D721Med (cell line): Measurements from ENCODE around the gene MFN2.

Experiments
- DNase-seq: peaks from one replicate; pipeline ENCODE4 v3.0.0; 2011; ENCODE audit warnings: low spot score; ENCODE audit not compliant: insufficient read length
- FAIRE-seq: peaks from 2 replicates; lab custom pipeline; 2011; peaks lifted over from hg19 to GRCh38; lab: Jason Lieb, UNC
- CTCF ChIP-seq: IDR thresholded peaks from 2 replicates; pipeline ENCODE4 v1.5.1; 2012; ENCODE audit warnings: mild to moderate bottlenecking, control low read depth; ENCODE audit not compliant: insufficient read depth; ENCODE audit errors: missing control alignments

Gene MFN2

GRCh38 chr1:11999236-11999635, 19.0 kb downstream of the MFN2 start:
- DNase-seq = no peak
- TF ChIP-seq CTCF = no peak
- FAIRE-seq = no peak

GRCh38 chr1:12001249-12001917, 21.1 kb downstream of the MFN2 start:
- DNase-seq = no peak
- peak; percentile 52 for TF ChIP-seq CTCF
- FAIRE-seq = no peak

- DNase-seq = no peak
- no peak for FAIRE-seq
- no peak for TF ChIP-seq CTCF
Observed at GRCh38 chr1:12001996-12002493, 21.8 kb downstream of the MFN2 start.

DNA sequence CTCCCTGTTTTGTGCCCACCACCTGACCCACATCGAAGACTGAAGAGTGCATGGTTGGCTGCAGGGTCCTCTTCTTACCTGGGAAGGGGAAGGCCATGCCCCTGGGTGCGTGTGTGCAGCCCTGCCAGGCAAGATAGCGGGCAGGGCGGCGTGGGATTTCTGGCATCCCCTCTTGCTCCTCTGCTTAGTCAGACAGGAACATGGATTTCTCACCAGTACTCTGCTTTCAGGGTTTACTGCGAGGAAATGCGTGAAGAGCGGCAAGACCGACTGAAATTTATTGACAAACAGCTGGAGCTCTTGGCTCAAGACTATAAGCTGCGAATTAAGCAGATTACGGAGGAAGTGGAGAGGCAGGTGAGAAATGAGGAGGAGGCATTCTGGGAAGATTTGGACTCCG, 23.5 kb downstream of the MFN2 start:
- TF ChIP-seq CTCF = no peak
- peak; percentile 42 for DNase-seq
- FAIRE-seq = no peak

DNA sequence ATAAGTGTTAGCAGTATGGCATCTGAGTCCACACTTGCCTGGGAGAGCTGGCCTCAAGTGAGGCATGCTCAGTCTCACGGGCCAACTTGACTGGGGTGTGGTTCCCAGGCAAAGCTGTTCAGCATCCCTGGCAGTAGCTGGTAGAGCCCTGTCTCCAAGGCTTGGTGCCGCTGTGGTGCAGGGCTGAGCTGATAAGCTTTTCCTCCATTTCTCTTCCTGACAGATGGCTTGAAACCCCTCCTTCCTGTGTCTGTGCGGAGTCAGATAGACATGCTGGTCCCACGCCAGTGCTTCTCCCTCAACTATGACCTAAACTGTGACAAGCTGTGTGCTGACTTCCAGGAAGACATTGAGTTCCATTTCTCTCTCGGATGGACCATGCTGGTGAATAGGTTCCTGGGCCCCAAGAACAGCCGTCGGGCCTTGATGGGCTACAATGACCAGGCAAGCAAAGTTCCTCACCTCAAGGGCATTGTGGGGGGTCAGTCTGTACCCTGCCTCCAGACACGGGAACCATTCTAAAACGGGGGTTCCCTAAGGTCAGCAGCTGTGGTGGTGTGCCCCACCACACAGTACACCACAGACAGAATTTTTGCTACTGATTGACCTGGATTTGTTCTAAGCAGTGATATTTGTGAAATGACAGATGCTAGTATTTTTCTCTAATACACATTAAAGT, 25.4 kb downstream of the MFN2 start:
- DNase-seq (no peak), FAIRE-seq (no peak)
- TF ChIP-seq CTCF = no peak

DNA sequence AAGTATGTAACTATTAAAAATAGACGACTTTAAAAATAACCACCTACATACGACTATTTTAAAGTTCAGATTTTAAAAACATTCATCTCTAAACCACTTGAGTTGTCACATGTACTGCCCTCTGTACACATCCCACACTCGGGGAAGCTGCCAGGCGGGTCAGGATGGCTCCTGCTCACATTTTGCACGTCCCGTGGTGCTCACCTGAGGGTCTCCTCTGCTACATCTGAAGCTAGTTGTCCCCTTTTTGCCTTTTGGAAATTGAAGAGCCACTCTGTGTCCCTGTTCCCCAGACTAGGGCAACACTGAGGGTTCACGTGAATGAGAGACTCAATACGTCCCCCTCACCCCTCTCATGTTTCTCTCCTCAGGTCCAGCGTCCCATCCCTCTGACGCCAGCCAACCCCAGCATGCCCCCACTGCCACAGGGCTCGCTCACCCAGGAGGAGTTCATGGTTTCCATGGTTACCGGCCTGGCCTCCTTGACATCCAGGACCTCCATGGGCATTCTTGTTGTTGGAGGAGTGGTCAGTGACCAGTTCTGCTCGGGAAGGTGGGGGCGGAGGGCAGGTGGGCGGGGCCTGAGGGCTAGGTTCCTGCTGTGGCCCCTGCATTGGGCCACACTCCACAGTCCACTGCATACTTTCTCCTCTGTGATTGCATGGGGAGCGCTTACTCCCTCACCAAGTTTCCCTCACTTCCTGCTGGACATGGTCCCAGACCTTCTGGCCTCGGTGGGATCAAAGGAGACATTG, 26.1 kb downstream of the MFN2 start:
- FAIRE-seq (no peak), DNase-seq (no peak)

More for the DNA sequence above, 26.1 kb downstream of the MFN2 start:
- no peak for TF ChIP-seq CTCF
